Sigmoid colon (tissue), 7 donors: Measurements from ENCODE around the gene DGLUCY. TPM values are rescaled to one million over a fixed set of nuclear protein-coding genes. Genes with fewer than 3 reads are reported as not detected.

ENCODE experiments used
- DNase-seq: peaks from one replicate; pipeline ENCODE4 v3.0.0-alpha.2; 2019
- H3K27ac ChIP-seq, 4 donors: fragments of 200-600 bp; sonication (generic); one replicate each; pipeline ENCODE4 v1.5.1; 2016 to 2019; ENCODE audit warnings: mild to moderate bottlenecking in 1 of 4
- H3K27me3 ChIP-seq, 3 donors: fragments of 200-600 bp; sonication (generic); one replicate each; pipeline ENCODE4 v1.5.1; 2019; ENCODE audit warnings: mild to moderate bottlenecking in 1 of 3
- H3K36me3 ChIP-seq, 4 donors: fragments of 200-600 bp; sonication (generic); one replicate each; pipeline ENCODE4 v1.5.1; 2016 to 2019
- H3K4me1 ChIP-seq, 4 donors: fragments of 200-600 bp; sonication (generic); one replicate each; pipeline ENCODE4 v1.5.1; 2017 to 2019
- H3K4me3 ChIP-seq, 4 donors: fragments of 200-600 bp; sonication (generic); one replicate each; pipeline ENCODE4 v1.5.1; 2017 to 2019; ENCODE audit warnings: mild to moderate bottlenecking in 2 of 4, moderate library complexity in 1 of 4
- H3K9me3 ChIP-seq, 4 donors: fragments of 200-600 bp in 3 of 4; sonication (generic) in 3 of 4; one replicate each; pipeline versions ENCODE4 v1.5.1 to v1.6.1; 2013 to 2019
- CTCF ChIP-seq, 4 experiments: fragments of 450-650 bp in 3 of 4; fragments of 200-600 bp in 1 of 4; IDR thresholded peaks; one replicate each; pipeline ENCODE4 v1.5.1; 2016 to 2019; ENCODE audit warnings: antibody characterized with exemption in 4 of 4, mild to moderate bottlenecking in 3 of 4, moderate library complexity in 2 of 4
- EP300 ChIP-seq, 4 donors: sonication (generic); formaldehyde crosslinking; IDR thresholded peaks; one replicate each; pipeline ENCODE4 v1.6.1; 2017; ENCODE audit warnings: antibody characterized with exemption in 4 of 4
- POLR2A ChIP-seq, 2 donors: fragments of 450-650 bp; IDR thresholded peaks; one replicate each; pipeline ENCODE4 v1.6.1; 2016; ENCODE audit warnings: antibody characterized with exemption in 2 of 2, mild to moderate bottlenecking in 2 of 2, moderate library complexity in 2 of 2
- POLR2AphosphoS5 ChIP-seq, 4 donors: sonication (generic); formaldehyde crosslinking; IDR thresholded peaks; one replicate each; pipeline ENCODE4 v1.6.1; 2017; ENCODE audit warnings: antibody characterized with exemption in 4 of 4
- WGBS, 2 donors: extraction: QIAGEN DNeasy Blood & Tissue Kit; methylation state at CpG; one replicate each; pipeline ENCODE4 v1.1.7; 2013; 5-methylcytosine and 5-hydroxymethylcytosine counted together
- intact Hi-C: fragments of 100-400 bp; cut with DNase I; formaldehyde crosslinking; loops from one replicate; pipeline ENCODE4 v1.15.1; 2023
- polyA plus RNA-seq, 3 donors: library from polyadenylated mRNA; stranded (reverse); fragments of 200-250 nt; gene quantifications; one replicate each; pipeline ENCODE4 v1.2.3, GENCODE V29; 2013
- total RNA-seq, 4 donors: library from RNA; depleted of rRNA; stranded (reverse); fragments of >200 nt; gene quantifications; one replicate each; pipeline ENCODE4 v1.1.0, GENCODE V29; 2016
- donor health status: healthy with polysubstance abuse.
- donor health status: Bipolar disorder and iron deficiency.
- donor health status: healthy.

Gene DGLUCY
- total and polyA plus RNA-seq, 7 donors, result 14.4 to 99.4 (median 49.8) TPM

GRCh38 chr14:91207008-91207407, 93.1 kb downstream of the DGLUCY start:
- H3K36me3 ChIP-seq, result peaks cover 9 to 98% (median 48%) of the 10 kb centered on the region in 4 donors
- no peak overlapping the region for H3K27ac ChIP-seq
- H3K27me3 ChIP-seq, result no peaks in the 10 kb centered on the region
- TF ChIP-seq EP300 (IDR thresholded peaks at IDR 0.05) (no peak), CTCF (IDR thresholded peaks at IDR 0.05) (no peak), POLR2A (IDR thresholded peaks at IDR 0.05) (no peak), POLR2AphosphoS5 (IDR thresholded peaks at IDR 0.05) (no peak)
- no peaks in the 10 kb centered on the region for H3K4me1 ChIP-seq
- H3K4me3 ChIP-seq, result no peak overlapping the region
- DNase-seq, result no peak
- WGBS, 2 donors, result 92 to 95% methylated on average over 3 of the region's 3 CpGs
- intact Hi-C loops, result no loop called here
- H3K9me3 ChIP-seq, result no peaks in the 10 kb centered on the region

- H3K4me1 ChIP-seq, result no peaks in the 10 kb centered on the region
- 98 to 99% methylated on average over 2 of the region's 2 CpGs for WGBS, 2 donors
- TF ChIP-seq POLR2AphosphoS5 (IDR thresholded peaks at IDR 0.05) (no peak), POLR2A (IDR thresholded peaks at IDR 0.05) (no peak), CTCF (IDR thresholded peaks at IDR 0.05) (no peak)
- intact Hi-C loops, result no loop called here
- no peaks in the 10 kb centered on the region for H3K9me3 ChIP-seq
- H3K36me3 ChIP-seq, result peaks cover 10 to 98% (median 43%) of the 10 kb centered on the region in 4 donors
- no peak overlapping the region for H3K4me3 ChIP-seq
- no peak for DNase-seq
- no peaks in the 10 kb centered on the region for H3K27me3 ChIP-seq
- no peak overlapping the region for H3K27ac ChIP-seq
Measured at GRCh38 chr14:91211017-91211416, 97.1 kb downstream of the DGLUCY start.

GRCh38 chr14:91214306-91214705, 100.4 kb downstream of the DGLUCY start:
- Histone ChIP-seq H3K4me1 (no peaks in the 10 kb centered on the region), H3K9me3 (no peaks in the 10 kb centered on the region), H3K27ac (no peak overlapping the region), H3K36me3 (peaks cover 14 to 90% (median 39%) of the 10 kb centered on the region in 4 donors), H3K27me3 (no peaks in the 10 kb centered on the region), H3K4me3 (no peak overlapping the region)
- no peak for TF ChIP-seq POLR2AphosphoS5 (IDR thresholded peaks at IDR 0.05)
- no peak for TF ChIP-seq POLR2A (IDR thresholded peaks at IDR 0.05)
- TF ChIP-seq EP300 (IDR thresholded peaks at IDR 0.05), result no peak
- TF ChIP-seq CTCF (IDR thresholded peaks at IDR 0.05), result no peak
- no peak for DNase-seq
- WGBS, 2 donors, result 91 to 95% methylated on average over 6 of the region's 6 CpGs
- intact Hi-C loops, result no loop called here

GRCh38 chr14:91215381-91215780, 101.5 kb downstream of the DGLUCY start:
- 93 to 98% methylated on average over 10 of the region's 10 CpGs for whole genome bisulfite sequencing, 2 donors
- Histone ChIP-seq H3K4me1 (no peaks in the 10 kb centered on the region), H3K27me3 (no peaks in the 10 kb centered on the region), H3K36me3 (peaks cover 14 to 80% (median 32%) of the 10 kb centered on the region in 4 donors), H3K27ac (no peak overlapping the region), H3K9me3 (no peaks in the 10 kb centered on the region), H3K4me3 (no peak overlapping the region)
- intact Hi-C loops, result no loop called here
- DNase-seq, result no peak
- TF ChIP-seq CTCF (IDR thresholded peaks at IDR 0.05) (no peak), POLR2A (IDR thresholded peaks at IDR 0.05) (no peak), EP300 (IDR thresholded peaks at IDR 0.05) (no peak), POLR2AphosphoS5 (IDR thresholded peaks at IDR 0.05) (no peak)

- no peak for TF ChIP-seq POLR2AphosphoS5 (IDR thresholded peaks at IDR 0.05)
- no peak for TF ChIP-seq POLR2A (IDR thresholded peaks at IDR 0.05)
- TF ChIP-seq CTCF (IDR thresholded peaks at IDR 0.05), result no peak
- no peak for TF ChIP-seq EP300 (IDR thresholded peaks at IDR 0.05)
- DNase-seq, result no peak
- Histone ChIP-seq H3K9me3 (no peaks in the 10 kb centered on the region), H3K4me1 (no peaks in the 10 kb centered on the region), H3K27me3 (no peaks in the 10 kb centered on the region), H3K36me3 (peaks cover 14 to 72% (median 28%) of the 10 kb centered on the region in 4 donors), H3K4me3 (no peak overlapping the region), H3K27ac (no peak overlapping the region)
- intact Hi-C loops, result no loop called here
- WGBS, 2 donors, result 96 to 97% methylated on average over 13 of the region's 13 CpGs
Measured at GRCh38 chr14:91216731-91217226, 102.9 kb downstream of the DGLUCY start.
